Measurements from ENCODE around the gene XRCC5. TPM values are rescaled to one million over a fixed set of nuclear protein-coding genes. Genes with fewer than 3 reads are reported as not detected.

XRCC5 gene
- total RNA-seq, 1 experiment from 2014 or later = 534 TPM

- Histone ChIP-seq H3K27ac (ENCODE audit: low read depth, low read length, poor library complexity, severe bottlenecking) (peak overlapping the region; percentile 35), H3K4me3 (ENCODE audit: low read depth, low read length, poor library complexity, severe bottlenecking) (no peak overlapping the region), H3K4me1 (ENCODE audit: insufficient read depth, low read length, poor library complexity, severe bottlenecking) (no peaks in the 10 kb centered on the region), H3K36me3 (ENCODE audit: insufficient read depth, low read length, poor library complexity, severe bottlenecking) (peaks cover 90% of the 10 kb centered on the region), H3K27me3 (replicated peaks; ENCODE audit: insufficient read depth, low read depth, low read length, poor library complexity) (no peaks in the 10 kb centered on the region), H3K9me3 (ENCODE audit: low read depth, low read length, poor library complexity, severe bottlenecking) (no peaks in the 10 kb centered on the region)
- no TSS peak for BruUV-seq (replicated peaks)
- ChIA-PET CTCF (no interaction called here), POLR2A (ENCODE audit: low non-redundant PET) (interaction anchor here (0.7 kb wide), 1 partner anchor 17 kb away, joined by 16 read pairs; no protein-coding TSS in a partner anchor)
- DNase-seq (ENCODE audit: low spot score) = no peak
- intact Hi-C loops (cut with micrococcal nuclease; ENCODE audit: unreplicated experiment) = no loop called here
- no peak for TF ChIP-seq CTCF (conservative IDR thresholded peaks at IDR 0.05; ENCODE audit: low read depth, low read length)
- no peak for TF ChIP-seq EZH2 (IDR thresholded peaks at IDR 0.05; ENCODE audit: borderline replicate concordance, low read depth, low read length, poor library complexity, severe bottlenecking)
Measured at GRCh38 chr2:216131175-216131926, 22.2 kb downstream of the XRCC5 start.

- Histone ChIP-seq H3K4me3 (ENCODE audit: low read depth, low read length, poor library complexity, severe bottlenecking) (no peak overlapping the region), H3K9me3 (ENCODE audit: low read depth, low read length, poor library complexity, severe bottlenecking) (no peaks in the 10 kb centered on the region), H3K4me1 (ENCODE audit: insufficient read depth, low read length, poor library complexity, severe bottlenecking) (no peaks in the 10 kb centered on the region), H3K27me3 (replicated peaks; ENCODE audit: insufficient read depth, low read depth, low read length, poor library complexity) (no peaks in the 10 kb centered on the region), H3K36me3 (ENCODE audit: insufficient read depth, low read length, poor library complexity, severe bottlenecking) (peaks cover 91% of the 10 kb centered on the region), H3K27ac (ENCODE audit: low read depth, low read length, poor library complexity, severe bottlenecking) (no peak overlapping the region)
- no TSS peak for BruUV-seq (replicated peaks)
- DNase-seq (ENCODE audit: low spot score) = no peak
- TF ChIP-seq CTCF (conservative IDR thresholded peaks at IDR 0.05; ENCODE audit: low read depth, low read length) (no peak), EZH2 (IDR thresholded peaks at IDR 0.05; ENCODE audit: borderline replicate concordance, low read depth, low read length, poor library complexity, severe bottlenecking) (no peak)
- POLR2A ChIA-PET (ENCODE audit: low non-redundant PET) = no interaction called here
- intact Hi-C loops (cut with micrococcal nuclease; ENCODE audit: unreplicated experiment) = no loop called here
- CTCF ChIA-PET = no interaction called here
Measured at GRCh38 chr2:216132585-216132984, 23.4 kb downstream of the XRCC5 start.

GRCh38 chr2:216133397-216133796 is 24.2 kb downstream of the XRCC5 start:
- DNase-seq (ENCODE audit: low spot score) = no peak
- ChIA-PET CTCF (no interaction called here), POLR2A (ENCODE audit: low non-redundant PET) (no interaction called here)
- BruUV-seq (replicated peaks) = no TSS peak
- Histone ChIP-seq H3K9me3 (ENCODE audit: low read depth, low read length, poor library complexity, severe bottlenecking) (no peaks in the 10 kb centered on the region), H3K27me3 (replicated peaks; ENCODE audit: insufficient read depth, low read depth, low read length, poor library complexity) (no peaks in the 10 kb centered on the region), H3K27ac (ENCODE audit: low read depth, low read length, poor library complexity, severe bottlenecking) (no peak overlapping the region), H3K36me3 (ENCODE audit: insufficient read depth, low read length, poor library complexity, severe bottlenecking) (peaks cover 91% of the 10 kb centered on the region), H3K4me3 (ENCODE audit: low read depth, low read length, poor library complexity, severe bottlenecking) (no peak overlapping the region), H3K4me1 (ENCODE audit: insufficient read depth, low read length, poor library complexity, severe bottlenecking) (no peaks in the 10 kb centered on the region)
- TF ChIP-seq EZH2 (IDR thresholded peaks at IDR 0.05; ENCODE audit: borderline replicate concordance, low read depth, low read length, poor library complexity, severe bottlenecking) (no peak), CTCF (conservative IDR thresholded peaks at IDR 0.05; ENCODE audit: low read depth, low read length) (no peak)
- intact Hi-C loops (cut with micrococcal nuclease; ENCODE audit: unreplicated experiment) = no loop called here
